Small intestine (tissue), 7 donors: ENCODE measurements around the gene GATB. TPM values are rescaled to one million over a fixed set of nuclear protein-coding genes. Genes with fewer than 3 reads are reported as not detected.

Experiments used
- DNase-seq, 2 donors: peaks; one replicate each; pipeline versions ENCODE4 v3.0.0 to v3.0.0-alpha.2; 2013
- FAIRE-seq: peaks from 2 replicates; lab custom pipeline; 2012; peaks lifted over from hg19 to GRCh38; lab: Jason Lieb, UNC
- H3K27ac ChIP-seq, 3 donors: one replicate each; pipeline ENCODE4 v1.5.1; 2013; ENCODE audit warnings: low read length in 2 of 3, mild to moderate bottlenecking in 2 of 3, control low read depth in 1 of 3, inconsistent platforms in 1 of 3, low read depth in 1 of 3, moderate library complexity in 1 of 3
- H3K27me3 ChIP-seq, 3 donors: one replicate each; pipeline ENCODE4 v1.6.1; 2013; ENCODE audit warnings: low read length in 3 of 3, inconsistent platforms in 1 of 3; ENCODE audit not compliant: control insufficient read depth in 3 of 3, insufficient read depth in 3 of 3
- H3K36me3 ChIP-seq, 3 donors: one replicate each; pipeline ENCODE4 v1.6.1; 2013; ENCODE audit warnings: low read length in 3 of 3, inconsistent platforms in 1 of 3, low read depth in 1 of 3, mild to moderate bottlenecking in 1 of 3, moderate library complexity in 1 of 3; ENCODE audit not compliant: control insufficient read depth in 3 of 3, insufficient read depth in 2 of 3
- H3K4me1 ChIP-seq, 3 donors: one replicate each; pipeline ENCODE4 v1.6.1; 2013; ENCODE audit warnings: low read length in 2 of 3, inconsistent platforms in 1 of 3, low read depth in 1 of 3, mild to moderate bottlenecking in 1 of 3, moderate library complexity in 1 of 3; ENCODE audit not compliant: control insufficient read depth in 3 of 3, insufficient read depth in 2 of 3
- H3K4me3 ChIP-seq, 3 donors: one replicate each; pipeline ENCODE4 v1.5.1; 2013; ENCODE audit warnings: low read length in 3 of 3, control low read depth in 1 of 3, inconsistent platforms in 1 of 3, low read depth in 1 of 3, mild to moderate bottlenecking in 1 of 3, moderate library complexity in 1 of 3
- H3K9me3 ChIP-seq, 2 donors: one replicate each; pipeline ENCODE4 v1.6.1; 2013; ENCODE audit warnings: low read depth in 1 of 2, low read length in 1 of 2; ENCODE audit not compliant: control insufficient read depth in 2 of 2, insufficient read depth in 1 of 2
- WGBS, 3 donors: extraction: QIAGEN DNeasy Blood & Tissue Kit; methylation state at CpG; one replicate each; pipeline ENCODE4 v1.1.7; 2013; 5-methylcytosine and 5-hydroxymethylcytosine counted together
- polyA plus RNA-seq, 4 donors: library from polyadenylated mRNA; stranded (reverse) in 3 of 4; unstranded in 1 of 4; fragments of 200-250 nt in 3 of 4; fragments of 120-200 nt in 1 of 4; gene quantifications; one replicate each; pipeline versions ENCODE4 v1.2.1 to v1.2.3, GENCODE V29; 2013
- donor health status: healthy with polysubstance abuse.
- donor health status: control.
- donor health status: control.
- donor health status: Bipolar disorder and iron deficiency.
- donor health status: healthy.

GATB gene
- polyA plus RNA-seq, 4 donors, result 10.5 to 18.0 (median 16.7) TPM

DNA sequence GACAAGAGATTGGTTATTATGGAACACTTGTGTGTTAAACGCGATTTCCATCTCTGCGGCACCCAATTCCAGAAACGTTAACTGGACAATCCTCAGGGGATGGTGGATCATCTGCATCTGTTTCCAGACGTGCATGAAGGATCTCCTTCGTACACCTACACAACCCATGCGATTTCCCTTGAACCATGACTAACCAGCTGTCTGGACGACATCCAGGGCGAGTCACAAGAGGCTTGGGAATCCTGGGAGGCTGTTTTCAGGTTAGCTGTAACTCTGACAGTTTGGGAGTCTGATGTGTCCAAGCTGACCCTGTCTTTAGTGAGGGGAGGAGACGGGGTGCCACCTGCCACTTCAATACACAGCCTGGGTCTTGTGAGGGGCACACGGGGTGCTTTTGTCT, 84.5 kb downstream of the GATB start:
- no peak for FAIRE-seq
- 85 to 92% (median 88%) methylated on average over 11 of the region's 11 CpGs for WGBS, 3 donors

GRCh38 chr4:151675411-151675971, 85.3 kb downstream of the GATB start:
- H3K36me3 ChIP-seq, result peaks cover 0 to 16% (median 2%) of the 10 kb centered on the region in 3 donors
- H3K4me1 ChIP-seq, result peaks cover 0 to 6% (median 0%) of the 10 kb centered on the region in 3 donors
- H3K9me3 ChIP-seq, result no peaks in the 10 kb centered on the region
- H3K27me3 ChIP-seq, result no peaks in the 10 kb centered on the region
- no peak overlapping the region for H3K4me3 ChIP-seq
- no peak overlapping the region for H3K27ac ChIP-seq
- FAIRE-seq (no peak), DNase-seq (no peak)
- 71 to 82% (median 73%) methylated on average over 9 of the region's 9 CpGs for WGBS, 3 donors

More for the DNA sequence above, 84.5 kb downstream of the GATB start:
- Histone ChIP-seq H3K4me1 (peaks cover 0 to 6% (median 0%) of the 10 kb centered on the region in 3 donors), H3K9me3 (no peaks in the 10 kb centered on the region), H3K36me3 (peaks cover 0 to 12% (median 2%) of the 10 kb centered on the region in 3 donors), H3K27ac (no peak overlapping the region), H3K4me3 (no peak overlapping the region), H3K27me3 (no peaks in the 10 kb centered on the region)
- DNase-seq, result no peak

DNA sequence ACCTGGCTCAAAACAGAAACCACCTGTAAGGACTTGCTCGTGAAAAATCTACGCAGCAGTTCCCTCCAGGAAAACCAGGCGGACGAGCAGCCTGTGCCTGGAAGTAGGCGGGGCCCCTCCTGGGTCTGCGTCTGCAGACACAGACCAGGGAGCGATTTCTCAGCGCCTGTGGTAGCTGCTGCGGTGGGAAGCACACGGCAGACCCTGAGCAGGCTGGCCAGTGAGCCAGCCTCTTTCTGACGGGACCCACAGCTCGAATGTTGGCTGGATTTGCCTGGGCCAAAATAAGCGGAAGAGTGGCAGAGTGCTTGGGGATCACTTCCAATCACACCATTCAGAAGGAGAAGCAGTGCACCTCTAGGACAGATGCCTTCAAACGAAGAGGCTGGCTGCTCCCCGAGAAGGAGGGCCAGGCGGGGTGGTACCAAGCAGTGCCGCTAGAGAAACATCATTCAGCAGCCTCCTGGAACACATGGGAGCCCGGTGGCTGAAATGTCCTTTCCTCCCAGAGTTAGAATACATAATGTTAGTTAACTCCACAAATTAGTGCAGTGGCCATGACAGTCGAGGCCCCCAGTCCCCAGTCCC, 85.9 kb downstream of the GATB start:
- no peak for FAIRE-seq
- peak overlapping the region in 1 of 3 donors; percentile 26 for H3K4me3 ChIP-seq

GRCh38 chr4:151673908-151674520, 86.8 kb downstream of the GATB start:
- Histone ChIP-seq H3K4me1 (peaks cover 0 to 6% (median 0%) of the 10 kb centered on the region in 3 donors), H3K9me3 (no peaks in the 10 kb centered on the region), H3K36me3 (peaks cover 0 to 16% (median 0%) of the 10 kb centered on the region in 3 donors), H3K27me3 (no peaks in the 10 kb centered on the region), H3K27ac (no peak overlapping the region), H3K4me3 (no peak overlapping the region)
- 20 to 72% (median 46%) methylated on average over 12 of the region's 12 CpGs for WGBS, 3 donors
- no peak for FAIRE-seq
- peak in 1 of 2 donors; percentile 13 for DNase-seq

More for the DNA sequence above, 85.9 kb downstream of the GATB start:
- Histone ChIP-seq H3K27me3 (no peaks in the 10 kb centered on the region), H3K4me1 (peaks cover 0 to 6% (median 0%) of the 10 kb centered on the region in 3 donors), H3K36me3 (peaks cover 0 to 16% (median 2%) of the 10 kb centered on the region in 3 donors), H3K9me3 (no peaks in the 10 kb centered on the region), H3K27ac (peak overlapping the region in 1 of 3 donors; percentile 35)
- DNase-seq, result peak; percentile 71 to 77
- 13 to 42% (median 37%) methylated on average over 19 of the region's 19 CpGs for WGBS, 3 donors

GRCh38 chr4:151672996-151673395, 87.8 kb downstream of the GATB start:
- no peak for DNase-seq
- WGBS, 3 donors, result 87 to 95% (median 93%) methylated on average over 12 to 14 of the region's 14 CpGs
- no peak overlapping the region for H3K27ac ChIP-seq
- no peaks in the 10 kb centered on the region for H3K9me3 ChIP-seq
- no peaks in the 10 kb centered on the region for H3K27me3 ChIP-seq
- H3K36me3 ChIP-seq, result peaks cover 0 to 18% (median 0%) of the 10 kb centered on the region in 3 donors
- H3K4me3 ChIP-seq, result no peak overlapping the region
- H3K4me1 ChIP-seq, result peaks cover 0 to 6% (median 0%) of the 10 kb centered on the region in 3 donors
- no peak for FAIRE-seq

DNA sequence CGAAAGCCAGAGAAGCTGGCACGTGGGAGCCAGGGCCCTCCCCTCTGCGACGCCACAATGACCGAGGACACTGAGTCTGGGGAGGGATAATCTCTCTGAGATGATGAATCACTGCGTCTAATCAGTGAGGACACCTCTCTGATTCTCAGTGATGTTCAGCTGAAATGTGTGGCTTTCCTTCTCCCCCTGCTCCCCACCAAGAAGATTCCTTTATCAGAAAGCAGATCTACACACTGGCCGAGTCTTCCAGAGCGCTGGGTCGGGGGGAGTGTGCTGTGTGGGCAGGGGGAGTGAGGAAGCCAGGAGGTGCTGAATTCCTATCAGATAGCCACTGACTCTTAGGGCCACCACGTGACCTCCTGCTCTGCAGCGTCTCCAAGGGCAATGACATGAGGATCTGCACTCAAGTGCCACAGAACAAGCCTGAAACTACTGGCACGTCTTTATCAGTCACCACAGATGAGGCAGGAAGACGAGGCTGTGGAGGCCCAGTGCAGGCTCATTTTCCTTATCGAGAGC, 89.2 kb downstream of the GATB start:
- 76 to 90% (median 88%) methylated on average over 14 of the region's 14 CpGs for WGBS, 3 donors
- Histone ChIP-seq H3K4me3 (no peak overlapping the region), H3K27me3 (no peaks in the 10 kb centered on the region), H3K27ac (no peak overlapping the region), H3K36me3 (peaks cover 0 to 18% (median 0%) of the 10 kb centered on the region in 3 donors), H3K4me1 (peaks cover 0 to 6% (median 0%) of the 10 kb centered on the region in 3 donors), H3K9me3 (no peaks in the 10 kb centered on the region)
- FAIRE-seq (no peak), DNase-seq (no peak)

GRCh38 chr4:151670843-151671242, 90.0 kb downstream of the GATB start:
- DNase-seq, result no peak
- H3K36me3 ChIP-seq, result peaks cover 0 to 15% (median 0%) of the 10 kb centered on the region in 3 donors
- H3K27me3 ChIP-seq, result no peaks in the 10 kb centered on the region
- H3K9me3 ChIP-seq, result no peaks in the 10 kb centered on the region
- FAIRE-seq, result no peak
- no peak overlapping the region for H3K4me3 ChIP-seq
- H3K4me1 ChIP-seq, result peaks cover 0 to 6% (median 0%) of the 10 kb centered on the region in 3 donors
- H3K27ac ChIP-seq, result no peak overlapping the region
- 87 to 96% (median 91%) methylated on average over 5 of the region's 5 CpGs for WGBS, 3 donors

DNA sequence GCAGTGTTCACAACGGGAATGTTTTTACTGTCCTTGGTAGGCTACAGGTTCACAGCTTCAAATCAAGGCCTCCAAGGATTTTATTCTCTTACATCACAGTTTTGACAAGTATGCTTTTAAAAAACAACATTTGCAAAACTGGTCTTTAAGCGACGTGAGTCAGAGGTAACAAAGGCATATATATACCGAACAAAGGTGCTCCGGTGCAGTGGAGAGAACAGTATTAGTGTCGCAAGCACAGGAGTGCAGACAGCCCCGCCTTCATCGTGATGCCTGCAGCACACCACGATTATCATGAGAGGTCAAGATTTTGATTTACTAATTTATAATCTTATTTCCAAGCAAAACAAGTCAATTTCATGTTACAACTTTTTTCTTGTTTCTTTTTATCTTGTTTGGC, 90.8 kb downstream of the GATB start:
- no peak for DNase-seq
- peaks cover 0 to 15% (median 0%) of the 10 kb centered on the region in 3 donors for H3K36me3 ChIP-seq
- no peaks in the 10 kb centered on the region for H3K9me3 ChIP-seq
- WGBS, 3 donors, result 91 to 92% (median 91%) methylated on average over 9 of the region's 9 CpGs
- H3K4me3 ChIP-seq, result no peak overlapping the region
- H3K27me3 ChIP-seq, result no peaks in the 10 kb centered on the region
- no peak for FAIRE-seq
- H3K27ac ChIP-seq, result no peak overlapping the region
- H3K4me1 ChIP-seq, result peaks cover 0 to 2% (median 0%) of the 10 kb centered on the region in 3 donors
